Erythroblast (primary cell): ENCODE measurements around the gene LINGO1.

Experiments
- DNase-seq, 2 experiments: peaks; one replicate each; lab custom pipeline; 2025; lab: John Stamatoyannopoulos, UW
- GATA1 ChIP-seq: IDR thresholded peaks from 2 replicates; pipeline ENCODE4 v1.6.1; 2011; ENCODE audit warnings: low read depth, mild to moderate bottlenecking, control low read depth, low read length, moderate library complexity
- POLR2A ChIP-seq: IDR thresholded peaks from 2 replicates; pipeline ENCODE4 v1.6.1; 2011; ENCODE audit warnings: mild to moderate bottlenecking, low read length

LINGO1 gene

DNA sequence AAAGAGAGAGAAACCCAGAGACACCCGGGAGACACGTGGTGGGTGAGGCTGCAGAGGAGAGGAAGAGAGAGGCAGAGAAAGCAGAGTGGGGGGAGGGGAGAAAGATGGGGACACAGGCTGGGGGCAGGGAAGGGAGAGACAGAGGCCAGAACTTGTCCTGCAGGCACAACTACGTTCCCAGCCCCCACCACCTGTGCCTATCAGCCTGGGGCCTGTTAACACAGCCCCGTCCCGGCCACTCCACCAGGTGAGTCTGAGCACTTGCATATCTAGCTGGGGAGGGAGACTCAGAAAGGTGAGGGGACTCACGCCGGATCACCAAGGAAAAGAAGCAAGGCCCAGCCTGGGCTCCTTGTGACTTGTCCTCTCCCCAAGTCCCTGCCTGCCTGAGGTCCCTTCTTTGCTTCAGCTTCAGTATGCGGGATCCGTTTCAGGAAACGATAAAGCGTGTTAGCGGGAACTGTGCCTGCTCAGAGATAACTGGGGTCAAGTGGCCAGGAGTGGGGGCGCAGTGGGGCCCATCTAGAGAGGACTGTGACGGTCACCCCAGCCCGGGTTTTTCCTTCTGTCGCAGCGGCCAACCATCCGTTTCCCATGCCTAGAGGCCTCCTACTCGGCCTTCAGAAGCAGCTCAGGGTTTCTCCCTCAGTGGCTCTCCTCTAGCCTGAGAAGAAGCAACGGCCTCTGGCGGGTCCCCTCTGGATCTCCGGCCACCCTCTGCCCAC, 10.3 kb downstream of the LINGO1 start:
- DNase-seq, result peak in 1 of 2 experiments; percentile 4
- TF ChIP-seq GATA1 (no peak), POLR2A (no peak)

- no peak for DNase-seq
- TF ChIP-seq GATA1, result no peak
Observed at GRCh38 chr15:77621847-77622208, 10.9 kb downstream of the LINGO1 start.

DNA sequence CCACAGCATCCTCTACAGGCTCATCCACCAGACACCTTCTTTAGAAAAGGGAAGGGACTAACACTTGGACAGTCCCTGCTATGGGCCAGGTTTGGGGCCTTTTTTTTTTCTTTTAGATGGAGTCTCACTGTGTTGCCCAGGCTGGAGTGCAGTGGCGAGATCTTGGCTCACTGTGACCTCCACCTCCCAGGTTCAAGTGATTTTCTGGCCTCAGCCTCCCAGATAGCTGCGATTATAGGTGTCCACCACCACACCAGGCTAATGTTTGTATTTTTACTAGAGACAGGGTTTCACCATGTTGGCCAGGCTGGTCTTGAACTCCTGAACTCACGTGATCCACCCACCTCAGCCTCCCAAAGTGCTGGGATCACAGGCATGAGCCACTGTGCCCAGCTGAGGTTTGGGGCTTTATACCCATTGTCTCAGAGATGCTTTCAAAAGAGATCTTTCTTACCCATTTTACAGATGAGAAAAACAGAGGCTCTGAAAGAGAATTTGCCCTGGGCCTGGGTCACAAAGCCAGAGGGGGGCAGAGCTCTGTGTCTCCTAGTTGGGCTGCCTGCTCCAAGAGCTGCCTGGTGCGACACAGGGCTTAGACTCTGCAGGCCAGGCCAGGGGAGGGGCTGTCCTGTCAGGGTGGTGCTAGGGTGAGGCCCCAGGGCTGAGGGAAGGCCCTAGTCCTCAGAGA, 11.6 kb downstream of the LINGO1 start:
- no peak for DNase-seq
- TF ChIP-seq GATA1 (no peak), POLR2A (no peak)

GRCh38 chr15:77620297-77620696, 12.4 kb downstream of the LINGO1 start:
- TF ChIP-seq POLR2A (no peak), GATA1 (no peak)
- no peak for DNase-seq

DNA sequence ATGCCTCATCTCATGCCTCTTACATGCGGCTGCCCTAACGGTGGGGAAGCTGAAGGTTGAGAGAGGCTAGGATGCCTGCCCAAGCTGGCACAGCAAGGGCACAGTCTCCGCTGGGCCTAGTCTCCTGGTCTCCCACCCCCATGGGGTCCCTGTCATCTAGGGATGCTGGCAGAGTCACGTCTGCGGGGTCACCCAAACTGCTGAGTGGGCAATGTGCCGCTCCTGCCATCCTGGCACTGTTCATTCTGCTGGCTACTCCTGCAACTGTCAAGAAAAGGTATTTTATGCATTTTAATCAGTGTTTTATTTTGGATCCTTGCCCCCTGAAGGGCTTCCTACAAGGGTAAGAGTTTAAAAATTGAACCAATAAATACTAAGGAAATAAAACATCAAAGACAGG, 12.8 kb downstream of the LINGO1 start:
- TF ChIP-seq POLR2A (no peak), GATA1 (no peak)
- no peak for DNase-seq

DNA sequence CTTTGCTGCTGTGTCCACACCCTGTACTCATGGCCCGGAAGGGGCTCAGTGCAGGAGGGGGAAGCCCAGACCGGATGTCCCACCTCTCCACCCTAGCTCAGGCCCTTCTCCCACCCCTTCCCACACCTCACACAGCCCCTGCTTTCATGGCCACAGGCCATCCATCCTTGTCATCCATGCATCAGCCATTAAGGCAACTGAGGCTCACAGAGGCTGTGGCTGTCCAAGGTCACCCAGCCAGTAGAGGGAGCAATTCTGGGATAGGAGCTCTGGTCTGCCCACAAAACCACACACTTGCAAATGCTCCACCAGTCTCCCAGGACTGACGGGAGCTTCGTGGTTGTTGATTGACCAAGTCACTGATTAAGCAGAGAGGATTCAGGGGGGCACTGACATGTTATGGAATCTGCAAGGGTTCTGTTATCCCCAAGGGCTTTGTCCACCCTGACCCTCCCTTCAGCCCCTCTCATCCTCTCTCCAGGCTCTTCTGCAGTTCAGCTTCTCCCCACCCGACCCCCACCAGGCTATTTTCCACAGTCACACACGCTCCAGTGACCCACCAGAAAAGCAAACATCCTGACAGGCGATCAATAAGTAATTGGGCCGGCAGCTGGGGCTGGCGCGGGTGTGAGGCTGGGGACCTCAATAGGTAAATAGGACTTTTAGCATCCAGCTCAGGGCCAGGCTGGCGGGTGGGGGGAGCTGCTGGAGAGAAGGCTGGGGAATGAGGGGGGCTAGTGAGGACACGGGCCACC, 15.1 kb downstream of the LINGO1 start:
- no peak for TF ChIP-seq GATA1
- DNase-seq, result peak; percentile 26 to 27

DNA sequence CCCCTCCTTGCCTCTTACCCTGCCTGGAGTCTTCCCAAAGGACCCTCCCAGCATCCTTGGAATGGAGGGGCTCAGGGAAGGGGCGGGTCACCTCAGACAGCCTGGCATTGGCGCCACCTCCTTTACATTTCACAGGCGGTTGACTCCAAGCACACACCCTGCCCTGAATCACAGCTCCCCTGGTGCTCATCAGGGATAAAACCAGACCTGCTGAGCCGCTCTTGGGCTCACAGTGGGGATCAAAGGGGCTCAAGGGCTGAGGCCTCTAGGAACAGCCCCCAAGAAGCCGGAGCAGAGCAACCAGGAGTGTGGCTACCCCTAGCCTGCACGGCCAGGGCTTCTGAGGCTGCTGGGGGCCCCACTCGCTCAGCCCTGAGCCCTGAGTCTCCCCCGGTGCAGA, 16.6 kb downstream of the LINGO1 start:
- DNase-seq, result no peak
- no peak for TF ChIP-seq GATA1
- no peak for TF ChIP-seq POLR2A

- TF ChIP-seq POLR2A (no peak), GATA1 (no peak)
Observed at GRCh38 chr15:77615472-77615871, 17.2 kb downstream of the LINGO1 start.

GRCh38 chr15:77614251-77614806, 18.4 kb downstream of the LINGO1 start:
- no peak for TF ChIP-seq POLR2A
- TF ChIP-seq GATA1, result no peak
- DNase-seq, result no peak

More at GRCh38 chr15:77615472-77615871, 17.2 kb downstream of the LINGO1 start:
- DNase-seq, result no peak

DNA sequence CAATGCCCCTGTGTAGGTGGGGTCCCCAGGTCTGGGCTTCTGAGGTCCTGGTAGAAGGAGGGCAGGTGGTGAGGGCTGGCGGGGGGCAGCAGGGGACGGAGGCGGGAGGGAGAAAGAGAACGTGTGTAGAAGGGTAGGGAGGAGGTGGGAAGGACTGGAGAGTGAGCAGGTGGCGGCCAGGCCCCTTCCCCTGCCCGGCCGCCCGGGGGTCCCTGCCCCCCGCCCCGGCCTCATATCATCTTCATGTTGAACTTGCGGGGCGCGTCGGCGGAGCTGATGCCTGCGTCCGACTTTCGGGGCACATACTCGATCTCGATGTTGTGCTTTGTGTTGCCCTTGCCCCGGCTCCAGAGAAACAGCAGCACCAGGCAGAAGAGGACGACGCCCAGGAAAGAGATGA, 18.9 kb downstream of the LINGO1 start:
- TF ChIP-seq POLR2A, result no peak
- TF ChIP-seq GATA1, result no peak
- no peak for DNase-seq

- DNase-seq, result no peak
Observed at GRCh38 chr15:77612958-77613601, 19.6 kb downstream of the LINGO1 start.

DNA sequence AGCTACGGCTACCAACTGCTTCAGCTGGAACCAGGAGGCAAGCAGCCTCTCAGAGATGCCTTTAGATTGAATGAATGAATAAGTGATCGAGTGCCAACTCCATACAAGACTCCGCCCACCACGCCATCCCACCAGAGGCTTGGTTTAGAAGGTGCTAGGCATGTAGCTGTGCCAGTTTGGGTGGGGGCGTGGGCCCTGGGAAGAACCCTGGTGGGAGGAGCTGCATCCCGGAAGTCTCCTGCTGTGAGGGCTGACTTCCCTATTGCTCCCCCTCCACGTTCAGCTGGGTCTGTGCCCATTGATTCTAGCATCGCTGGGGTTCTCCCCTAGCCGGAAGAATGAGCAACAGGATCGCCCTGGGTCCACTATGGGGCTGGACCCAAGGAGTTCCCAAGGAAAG, 20.9 kb downstream of the LINGO1 start:
- no peak for DNase-seq
- TF ChIP-seq GATA1, result no peak
- no peak for TF ChIP-seq POLR2A

More at GRCh38 chr15:77612958-77613601, 19.6 kb downstream of the LINGO1 start:
- no peak for TF ChIP-seq GATA1

- no peak for DNase-seq
- TF ChIP-seq POLR2A (no peak), GATA1 (no peak)
Observed at GRCh38 chr15:77610731-77611130, 22.0 kb downstream of the LINGO1 start.
